ENCODE results near the gene PAX8.

PAX8 gene

GRCh38 chr2:113273981-113274380 is 4.7 kb downstream of the PAX8 start:
- TF ChIP-seq CREB5 (CRISPR knock-in tag; IDR thresholded peaks at IDR 0.05; ENCODE audit: low read depth) (no peak), TCF4 (CRISPR knock-in tag; IDR thresholded peaks at IDR 0.05; ENCODE audit: borderline replicate concordance) (no peak), RARB (CRISPR knock-in tag; IDR thresholded peaks at IDR 0.05) (no peak), POU6F1 (CRISPR knock-in tag; IDR thresholded peaks at IDR 0.05; ENCODE audit: borderline replicate concordance, low read depth) (no peak), SNAI2 (CRISPR knock-in tag; IDR thresholded peaks at IDR 0.05) (no peak), ISL1 (CRISPR knock-in tag; IDR thresholded peaks at IDR 0.05) (no peak), ZNF8 (CRISPR knock-in tag; IDR thresholded peaks at IDR 0.05) (no peak), ZNF70 (CRISPR knock-in tag; IDR thresholded peaks at IDR 0.05) (no peak), TOX (CRISPR knock-in tag; IDR thresholded peaks at IDR 0.05; ENCODE audit: borderline replicate concordance) (no peak), ZFP3 (CRISPR knock-in tag; IDR thresholded peaks at IDR 0.05) (no peak), ZFP30 (CRISPR knock-in tag; IDR thresholded peaks at IDR 0.05) (no peak), TSHZ2 (CRISPR knock-in tag; IDR thresholded peaks at IDR 0.05) (no peak), ZC3H10 (CRISPR knock-in tag; IDR thresholded peaks at IDR 0.05) (no peak), ESRRG (CRISPR knock-in tag; IDR thresholded peaks at IDR 0.05) (no peak)
- no peak for ATAC-seq

GRCh38 chr2:113273027-113273551 is 5.6 kb downstream of the PAX8 start:
- TF ChIP-seq TCF4 (CRISPR knock-in tag; IDR thresholded peaks at IDR 0.05; ENCODE audit: borderline replicate concordance) (no peak), POU6F1 (CRISPR knock-in tag; IDR thresholded peaks at IDR 0.05; ENCODE audit: borderline replicate concordance, low read depth) (no peak), ZNF70 (CRISPR knock-in tag; IDR thresholded peaks at IDR 0.05) (no peak), RARB (CRISPR knock-in tag; IDR thresholded peaks at IDR 0.05) (no peak), ZFP3 (CRISPR knock-in tag; IDR thresholded peaks at IDR 0.05) (no peak), ZFP30 (CRISPR knock-in tag; IDR thresholded peaks at IDR 0.05) (no peak), PATZ1 (CRISPR knock-in tag; IDR thresholded peaks at IDR 0.05; ENCODE audit: borderline replicate concordance) (no peak), ZNF8 (CRISPR knock-in tag; IDR thresholded peaks at IDR 0.05) (no peak), SNAI2 (CRISPR knock-in tag; IDR thresholded peaks at IDR 0.05) (no peak), TOX (CRISPR knock-in tag; IDR thresholded peaks at IDR 0.05; ENCODE audit: borderline replicate concordance) (no peak), TSHZ2 (CRISPR knock-in tag; IDR thresholded peaks at IDR 0.05) (no peak), ISL1 (CRISPR knock-in tag; IDR thresholded peaks at IDR 0.05) (no peak), CSRNP3 (CRISPR knock-in tag; IDR thresholded peaks at IDR 0.05) (no peak), ZC3H10 (CRISPR knock-in tag; IDR thresholded peaks at IDR 0.05) (no peak)
- ATAC-seq = peak; percentile 87
